WI38 (cell line): ENCODE measurements around the gene NCL.
A peak's percentile ranks its signal among the peaks of the same experiment; 100 is the strongest.
"Not testable (repeated sequence)": the region's sequence is repeated elsewhere in the genome, so short reads cannot be mapped to it uniquely, and the experiment has no call there.

Source experiments
- H3K4me3 ChIP-seq: 2 replicates; pipeline ENCODE4 v1.5.1; 2011; ENCODE audit warnings: low read depth, mild to moderate bottlenecking, control low read depth, low read length
- CTCF ChIP-seq: IDR thresholded peaks from 2 replicates; pipeline ENCODE4 v1.5.1; 2012; ENCODE audit warnings: low read depth, mild to moderate bottlenecking, control low read depth, low read length

NCL gene

GRCh38 chr2:231410293-231411004 lies 53.8 kb downstream of the NCL start:
- TF ChIP-seq CTCF, result 0 out of 2 replicates have a peak, but pooled peaks have one; percentile 24
- no peak overlapping the region for H3K4me3 ChIP-seq

GRCh38 chr2:231409776-231410175 lies 54.5 kb downstream of the NCL start:
- TF ChIP-seq CTCF, result no peak

DNA sequence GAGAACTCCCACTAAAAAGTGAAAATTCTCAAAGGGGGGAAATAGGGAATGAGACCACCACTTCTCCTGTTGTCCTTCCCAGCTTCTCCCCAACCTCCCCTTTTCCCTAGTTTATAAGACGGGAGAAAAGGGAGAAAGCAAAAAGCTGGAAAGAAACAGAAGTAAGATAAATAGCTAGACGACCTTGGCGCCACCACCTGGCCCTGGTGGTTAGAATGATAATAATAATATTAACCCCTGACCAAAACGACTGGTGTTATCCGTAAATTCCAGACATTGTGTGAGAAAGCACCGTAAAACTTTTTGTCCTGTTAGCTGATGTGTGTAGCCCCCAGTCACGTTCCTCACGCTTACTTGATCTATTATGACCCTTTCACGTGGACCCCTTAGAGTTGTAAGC lies 56.0 kb downstream of the NCL start:
- H3K4me3 ChIP-seq, result not testable (repeated sequence)

More at GRCh38 chr2:231409776-231410175, 54.5 kb downstream of the NCL start:
- H3K4me3 ChIP-seq, result no peak overlapping the region

GRCh38 chr2:231407686-231408085 lies 56.6 kb downstream of the NCL start:
- not testable (repeated sequence) for H3K4me3 ChIP-seq

DNA sequence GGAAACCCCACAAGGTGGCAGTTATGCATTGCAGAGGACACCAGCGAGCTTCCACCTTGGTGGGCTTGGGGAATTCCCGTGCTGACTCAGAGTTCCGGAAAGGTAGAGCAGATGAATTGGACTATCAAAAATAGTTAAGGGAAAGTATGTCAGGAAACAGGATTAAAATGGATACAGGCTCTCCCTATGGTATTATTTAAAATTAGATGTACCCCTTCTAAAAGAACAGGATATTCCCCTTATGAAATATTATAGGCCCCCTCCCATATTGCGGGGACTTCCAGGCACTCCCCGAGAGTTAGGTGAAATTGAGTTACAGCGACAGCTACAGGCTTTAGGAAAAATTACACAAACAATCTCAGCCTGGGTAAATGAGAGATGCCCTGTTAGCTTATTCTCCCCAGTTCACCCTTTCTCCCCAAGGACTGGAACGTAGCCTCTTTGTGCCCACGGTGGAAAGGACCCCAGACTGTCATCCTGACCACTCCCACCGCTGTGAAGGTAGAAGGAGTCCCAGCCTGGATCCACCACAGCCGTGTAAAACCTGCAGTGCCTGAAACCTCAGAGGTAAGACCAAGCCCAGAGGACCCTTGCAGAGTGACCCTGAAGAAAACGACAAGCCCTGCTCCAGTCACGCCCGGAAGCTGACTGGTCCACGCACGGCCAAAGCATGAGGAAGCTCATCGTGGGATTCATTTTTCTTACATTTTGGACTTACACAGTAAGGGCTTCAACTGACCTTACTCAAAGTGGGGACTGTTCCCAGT lies 58.5 kb downstream of the NCL start:
- TF ChIP-seq CTCF, result peak; percentile 30; the same call in 1 of the 2 replicates
- not testable (repeated sequence) for H3K4me3 ChIP-seq

- not testable (repeated sequence) for H3K4me3 ChIP-seq
Measured at GRCh38 chr2:231404183-231404578, 60.1 kb downstream of the NCL start.
